Measurements from ENCODE around the gene WNT7A.
"Not testable (repeated sequence)": the region's sequence is repeated elsewhere in the genome, so short reads cannot be mapped to it uniquely, and the experiment has no call there.

The WNT7A gene

GRCh38 chr3:13879946-13880810, at the start of gene WNT7A:
WNT7A (minus strand) TSS chr3:13880071; CDS start chr3:13879816, 255 bp downstream.
- H3K4me1 ChIP-seq (ENCODE audit: low read length) = no peaks in the 10 kb centered on the region
- no peaks in the 10 kb centered on the region for H3K9me2 ChIP-seq (replicated peaks; ENCODE audit: insufficient read depth, low read length)
- H2AFZ ChIP-seq (ENCODE audit: low read length) = no peak within 1 kb of the TSS
- H4K20me1 ChIP-seq (ENCODE audit: insufficient read depth, low read length) = no peaks in the 10 kb centered on the region
- H3F3A ChIP-seq (ENCODE audit: insufficient read depth, low read length) = no peaks in the 10 kb centered on the region
- H3K4me2 ChIP-seq (ENCODE audit: low read depth, low read length) = no peak within 1 kb of the TSS
- H3K9me3 ChIP-seq (replicated peaks; ENCODE audit: insufficient read depth, low read length) = no peaks in the 10 kb centered on the region
- no peak for TF ChIP-seq EZH2phosphoT487 (IDR thresholded peaks at IDR 0.05; ENCODE audit: low read length)
- no peak for TF ChIP-seq CTCF (IDR thresholded peaks at IDR 0.05; ENCODE audit: low read length)
- no peak for TF ChIP-seq EZH2 (optimal IDR thresholded peaks at IDR 0.05; ENCODE audit: low read depth, low read length)
- H3K79me2 ChIP-seq (ENCODE audit: low read length) = no peaks in the 10 kb centered on the region
- H3K4me3 ChIP-seq (ENCODE audit: low read length) = no peak within 1 kb of the TSS
- no peak for DNase-seq
- peaks cover 57% of the 10 kb centered on the region for H3K27me3 ChIP-seq (replicated peaks; ENCODE audit: insufficient read depth, low read length)
- H3K36me3 ChIP-seq (replicated peaks; ENCODE audit: insufficient read depth, low read length) = no peaks in the 10 kb centered on the region
- no peak within 1 kb of the TSS for H3K9ac ChIP-seq (ENCODE audit: low read length)
- no peak within 1 kb of the TSS for H3K27ac ChIP-seq (ENCODE audit: low read length)

GRCh38 chr3:13928741-13929140, 48.9 kb upstream of the WNT7A start:
- H2AFZ ChIP-seq (ENCODE audit: low read length); H3K9me2 ChIP-seq (replicated peaks; ENCODE audit: insufficient read depth, low read length); H3K4me1 ChIP-seq (ENCODE audit: low read length); H3K79me2 ChIP-seq (ENCODE audit: low read length); H3K36me3 ChIP-seq (replicated peaks; ENCODE audit: insufficient read depth, low read length); H3K4me3 ChIP-seq (ENCODE audit: low read length); H3F3A ChIP-seq (ENCODE audit: insufficient read depth, low read length); H3K27me3 ChIP-seq (replicated peaks; ENCODE audit: insufficient read depth, low read length); H4K20me1 ChIP-seq (ENCODE audit: insufficient read depth, low read length); H3K9ac ChIP-seq (ENCODE audit: low read length); H3K9me3 ChIP-seq (replicated peaks; ENCODE audit: insufficient read depth, low read length); H3K4me2 ChIP-seq (ENCODE audit: low read depth, low read length); DNase-seq; H3K27ac ChIP-seq (ENCODE audit: low read length): not testable (repeated sequence)

DNA sequence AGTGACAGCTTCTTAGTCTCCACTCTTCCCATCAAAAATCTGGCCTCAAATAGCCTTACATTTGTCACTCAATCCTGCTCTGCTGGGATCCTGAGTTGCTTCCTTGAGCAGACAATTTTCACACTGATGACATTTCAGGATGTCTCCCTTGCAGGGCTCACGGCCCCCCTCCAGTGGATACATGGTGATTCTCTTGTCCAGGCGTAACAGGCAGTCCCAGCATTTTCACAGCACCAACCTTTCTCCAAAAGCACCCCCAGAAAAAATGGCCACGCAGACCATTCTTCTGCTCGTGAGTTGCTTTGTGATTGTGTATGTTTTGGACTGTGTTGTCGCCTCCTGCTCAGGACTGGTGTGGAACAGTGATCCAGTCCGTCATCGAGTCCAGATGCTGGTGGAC, 47.4 kb upstream of the WNT7A start:
- no peaks in the 10 kb centered on the region for H3K9me3 ChIP-seq (replicated peaks; ENCODE audit: insufficient read depth, low read length)
- no peaks in the 10 kb centered on the region for H3K4me1 ChIP-seq (ENCODE audit: low read length)
- no peaks in the 10 kb centered on the region for H3K36me3 ChIP-seq (replicated peaks; ENCODE audit: insufficient read depth, low read length)
- no peak overlapping the region for H3K27ac ChIP-seq (ENCODE audit: low read length)
- no peak overlapping the region for H3K9ac ChIP-seq (ENCODE audit: low read length)
- no peak overlapping the region for H3K4me2 ChIP-seq (ENCODE audit: low read depth, low read length)
- no peaks in the 10 kb centered on the region for H3K79me2 ChIP-seq (ENCODE audit: low read length)
- TF ChIP-seq CTCF (IDR thresholded peaks at IDR 0.05; ENCODE audit: low read length) = no peak; the same call in 1 of the 2 replicates
- TF ChIP-seq EZH2phosphoT487 (IDR thresholded peaks at IDR 0.05; ENCODE audit: low read length) = no peak
- TF ChIP-seq EZH2 (optimal IDR thresholded peaks at IDR 0.05; ENCODE audit: low read depth, low read length) = no peak
- H4K20me1 ChIP-seq (ENCODE audit: insufficient read depth, low read length) = no peaks in the 10 kb centered on the region
- no peaks in the 10 kb centered on the region for H3K27me3 ChIP-seq (replicated peaks; ENCODE audit: insufficient read depth, low read length)
- H3K4me3 ChIP-seq (ENCODE audit: low read length) = no peak overlapping the region
- no peak for DNase-seq
- no peaks in the 10 kb centered on the region for H3K9me2 ChIP-seq (replicated peaks; ENCODE audit: insufficient read depth, low read length)
- no peak overlapping the region for H2AFZ ChIP-seq (ENCODE audit: low read length)
- no peaks in the 10 kb centered on the region for H3F3A ChIP-seq (ENCODE audit: insufficient read depth, low read length)

DNA sequence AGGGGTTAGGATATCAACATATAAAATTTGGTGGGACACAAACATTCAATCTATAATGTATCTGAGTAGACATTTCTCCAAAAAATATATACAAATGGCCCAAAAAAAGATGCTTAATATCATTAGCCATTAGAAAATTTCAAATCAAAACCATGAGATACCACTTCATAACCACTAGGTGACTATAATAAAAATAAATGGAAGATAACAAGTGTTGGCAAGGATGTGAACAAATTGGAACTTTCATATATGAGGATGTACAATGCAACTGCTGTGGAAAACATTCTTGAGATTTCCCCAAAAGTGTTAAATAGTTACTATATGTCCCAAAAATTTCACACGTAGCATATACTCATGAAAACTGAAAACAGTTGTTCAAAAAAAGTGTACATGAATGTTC, 36.5 kb upstream of the WNT7A start:
- H3K4me1 ChIP-seq (ENCODE audit: low read length) = no peaks in the 10 kb centered on the region
- TF ChIP-seq CTCF (IDR thresholded peaks at IDR 0.05; ENCODE audit: low read length) (no peak), EZH2phosphoT487 (IDR thresholded peaks at IDR 0.05; ENCODE audit: low read length) (no peak), EZH2 (optimal IDR thresholded peaks at IDR 0.05; ENCODE audit: low read depth, low read length) (no peak)
- H2AFZ ChIP-seq (ENCODE audit: low read length) = no peak overlapping the region
- no peak overlapping the region for H3K27ac ChIP-seq (ENCODE audit: low read length)
- H3K9me2 ChIP-seq (replicated peaks; ENCODE audit: insufficient read depth, low read length) = no peaks in the 10 kb centered on the region
- no peaks in the 10 kb centered on the region for H3K79me2 ChIP-seq (ENCODE audit: low read length)
- no peaks in the 10 kb centered on the region for H3K36me3 ChIP-seq (replicated peaks; ENCODE audit: insufficient read depth, low read length)
- no peaks in the 10 kb centered on the region for H3K27me3 ChIP-seq (replicated peaks; ENCODE audit: insufficient read depth, low read length)
- H4K20me1 ChIP-seq (ENCODE audit: insufficient read depth, low read length) = no peaks in the 10 kb centered on the region
- no peaks in the 10 kb centered on the region for H3F3A ChIP-seq (ENCODE audit: insufficient read depth, low read length)
- no peak overlapping the region for H3K9ac ChIP-seq (ENCODE audit: low read length)
- no peak overlapping the region for H3K4me3 ChIP-seq (ENCODE audit: low read length)
- H3K4me2 ChIP-seq (ENCODE audit: low read depth, low read length) = no peak overlapping the region
- no peak for DNase-seq
- H3K9me3 ChIP-seq (replicated peaks; ENCODE audit: insufficient read depth, low read length) = no peaks in the 10 kb centered on the region
